H1 (cell line): Measurements from ENCODE around the gene AP1S3. TPM values are rescaled to one million over a fixed set of nuclear protein-coding genes. Genes with fewer than 3 reads are reported as not detected.

Experiments
- CTCF ChIA-PET: fragments of 300-600 bp; sonication (Branson Sonifier 250); formaldehyde crosslinking; loops from one replicate; lab custom pipeline; 2021; ENCODE audit not compliant: partially characterized antibody; lab: Charles Lee
- POLR2A ChIA-PET: fragments of 300-600 bp; sonication (Branson Sonifier 250); formaldehyde crosslinking; loops from one replicate; lab custom pipeline; 2021; ENCODE audit warnings: inconsistent platforms; ENCODE audit not compliant: partially characterized antibody; lab: Charles Lee
- DNase-seq, 2 experiments: peaks; one replicate each; pipeline versions ENCODE4 v3.0.0 to v3.0.0-alpha.2; 2010 to 2022; ENCODE audit warnings: low spot score in 2 of 2, low read depth in 1 of 2, mixed read lengths in 1 of 2
- FAIRE-seq: peaks from 2 replicates; lab custom pipeline; 2011; peaks lifted over from hg19 to GRCh38; lab: Jason Lieb, UNC
- H2AFZ ChIP-seq: 2 replicates; pipeline ENCODE4 v1.8.1; 2012; ENCODE audit warnings: low read length, inconsistent platforms
- H2AK5ac ChIP-seq: 2 replicates; pipeline ENCODE4 v1.6.1; 2013; ENCODE audit warnings: low read depth, low read length
- H2BK120ac ChIP-seq: replicated peaks from 2 replicates; pipeline ENCODE3; 2013; ENCODE audit warnings: low read depth, low read length, inconsistent platforms
- H2BK12ac ChIP-seq: 2 replicates; pipeline ENCODE4 v1.6.1; 2013; ENCODE audit warnings: low read depth, low read length
- H2BK15ac ChIP-seq: 2 replicates; pipeline ENCODE4 v1.6.1; 2013; ENCODE audit warnings: low read length
- H2BK20ac ChIP-seq: 2 replicates; pipeline ENCODE4 v1.6.1; 2013; ENCODE audit warnings: low read length
- H2BK5ac ChIP-seq: 2 replicates; pipeline ENCODE4 v1.6.1; 2013; ENCODE audit warnings: low read depth, low read length
- H3K14ac ChIP-seq: 2 replicates; pipeline ENCODE4 v1.6.1; 2013; ENCODE audit warnings: inconsistent platforms; ENCODE audit not compliant: insufficient read length
- H3K18ac ChIP-seq: 2 replicates; pipeline ENCODE4 v1.6.1; 2013; ENCODE audit warnings: low read length; ENCODE audit errors: extremely low read depth
- H3K23ac ChIP-seq: 2 replicates; pipeline ENCODE4 v1.6.1; 2013; ENCODE audit warnings: inconsistent platforms; ENCODE audit not compliant: insufficient read length
- H3K23me2 ChIP-seq: 2 replicates; pipeline ENCODE4 v1.6.1; 2013; ENCODE audit warnings: low read depth, low read length
- H3K27ac ChIP-seq: 2 replicates; pipeline ENCODE4 v1.6.1; 2011; ENCODE audit warnings: low read depth, low read length, inconsistent platforms
- H3K27me3 ChIP-seq, 4 experiments: replicated peaks in 1 of 4; 1 replicate in 1 of 4; 2 replicates in 3 of 4; pipeline versions ENCODE4 v1.6.1 to v1.8.1; 2011 to 2013; ENCODE audit warnings: low read length in 3 of 4, mild to moderate bottlenecking in 3 of 4, inconsistent platforms in 2 of 4, mixed read lengths in 2 of 4, moderate library complexity in 1 of 4; ENCODE audit not compliant: control insufficient read depth in 3 of 4, insufficient read depth in 3 of 4; ENCODE audit errors: extremely low read depth in 1 of 4
- H3K36me3 ChIP-seq, 4 experiments: 2 replicates each; pipeline versions ENCODE4 v1.6.1 to v1.8.1; 2011 to 2013; ENCODE audit warnings: mild to moderate bottlenecking in 4 of 4, low read length in 3 of 4, moderate library complexity in 2 of 4, control low read depth in 1 of 4, inconsistent platforms in 1 of 4; ENCODE audit not compliant: insufficient read depth in 4 of 4, control insufficient read depth in 2 of 4
- H3K4ac ChIP-seq: replicated peaks from 2 replicates; pipeline ENCODE3; 2013; ENCODE audit warnings: low read length, low read depth, mixed read lengths, inconsistent platforms; ENCODE audit not compliant: insufficient read length
- H3K4me1 ChIP-seq, 4 experiments: replicated peaks in 1 of 4; 1 replicate in 1 of 4; 2 replicates in 3 of 4; pipeline versions ENCODE4 v1.6.1 to v1.8.1; 2011 to 2013; ENCODE audit warnings: low read length in 3 of 4, inconsistent platforms in 2 of 4, mixed read lengths in 1 of 4; ENCODE audit not compliant: insufficient read depth in 4 of 4, control insufficient read depth in 3 of 4
- H3K4me2 ChIP-seq, 2 experiments: 2 replicates each; pipeline versions ENCODE4 v1.6.1 to v1.8.1; 2011 to 2013; ENCODE audit warnings: low read depth in 2 of 2, low read length in 2 of 2, control low read depth in 1 of 2, inconsistent platforms in 1 of 2, mild to moderate bottlenecking in 1 of 2; ENCODE audit not compliant: insufficient read depth in 1 of 2
- H3K4me3 ChIP-seq, 4 experiments: fragments of 200-600, 300-600 bp in 1 of 4; sonication (generic), shearing (Covaris generic), sonication (Bioruptor Twin) in 1 of 4; 2 replicates each; pipeline versions ENCODE4 v1.5.1 to v1.8.1; 2011 to 2016; ENCODE audit warnings: low read length in 4 of 4, low read depth in 3 of 4, control low read depth in 2 of 4, inconsistent platforms in 2 of 4, mild to moderate bottlenecking in 2 of 4, mixed read lengths in 1 of 4, moderate library complexity in 1 of 4; ENCODE audit not compliant: insufficient read depth in 2 of 4; ENCODE audit errors: extremely low read depth in 1 of 4
- H3K56ac ChIP-seq: replicated peaks from 2 replicates; pipeline ENCODE3; 2013; ENCODE audit warnings: low read depth, mild to moderate bottlenecking, mixed read lengths, low read length, inconsistent platforms; ENCODE audit not compliant: insufficient read length
- H3K79me1 ChIP-seq: 2 replicates; pipeline ENCODE4 v1.6.1; 2013; ENCODE audit warnings: low read depth, low read length, control low read depth
- H3K79me2 ChIP-seq, 2 experiments: 2 replicates each; pipeline versions ENCODE4 v1.6.1 to v1.8.1; 2012 to 2013; ENCODE audit warnings: low read length in 2 of 2, mild to moderate bottlenecking in 2 of 2, inconsistent platforms in 1 of 2; ENCODE audit not compliant: insufficient read depth in 2 of 2, control insufficient read depth in 1 of 2
- H3K9ac ChIP-seq, 4 experiments: replicated peaks in 1 of 4; 1 replicate in 1 of 4; 2 replicates in 3 of 4; pipeline versions ENCODE4 v1.6.1 to v1.8.1; 2011 to 2013; ENCODE audit warnings: low read depth in 3 of 4, low read length in 3 of 4, control low read depth in 2 of 4, mild to moderate bottlenecking in 2 of 4, moderate library complexity in 2 of 4, inconsistent platforms in 1 of 4; ENCODE audit errors: extremely low read depth in 1 of 4
- H3K9me3 ChIP-seq, 2 experiments: 2 replicates each; pipeline versions ENCODE4 v1.6.1 to v1.8.1; 2012 to 2013; ENCODE audit warnings: mild to moderate bottlenecking in 2 of 2, moderate library complexity in 2 of 2, control low read depth in 1 of 2, inconsistent platforms in 1 of 2, low read depth in 1 of 2, low read length in 1 of 2, mixed read lengths in 1 of 2; ENCODE audit not compliant: insufficient read depth in 2 of 2
- H4K20me1 ChIP-seq, 2 experiments: replicated peaks in 1 of 2; 2 replicates each; pipeline versions ENCODE3 to v1.8.1; 2011 to 2013; ENCODE audit warnings: inconsistent platforms in 2 of 2, low read length in 2 of 2, mild to moderate bottlenecking in 1 of 2; ENCODE audit not compliant: insufficient read depth in 2 of 2, control insufficient read depth in 1 of 2
- H4K5ac ChIP-seq: 2 replicates; pipeline ENCODE4 v1.6.1; 2013; ENCODE audit warnings: low read length, low read depth, mixed read lengths, inconsistent platforms; ENCODE audit not compliant: insufficient read length
- H4K8ac ChIP-seq: 2 replicates; pipeline ENCODE4 v1.8.0; 2013; ENCODE audit warnings: mild to moderate bottlenecking, moderate library complexity, low read length, inconsistent platforms; ENCODE audit not compliant: insufficient read depth; ENCODE audit errors: extremely low read depth
- H4K91ac ChIP-seq: replicated peaks from 2 replicates; pipeline ENCODE3; 2013; ENCODE audit warnings: low read length, mixed read lengths, inconsistent platforms; ENCODE audit not compliant: insufficient read length
- ASH2L ChIP-seq: fragments of 200-600, 300-600 bp; sonication (generic); IDR thresholded peaks from one replicate; pipeline ENCODE4 v1.7.1; 2017; ENCODE audit warnings: low read length
- BRCA1 ChIP-seq: IDR thresholded peaks from 2 replicates; pipeline ENCODE4 v1.6.1; 2012; ENCODE audit warnings: low read depth, low read length, improper control_type of control experiment
- CBX8 ChIP-seq: fragments of 300-800, 300-1000 bp; sonication (generic); IDR thresholded peaks from 2 replicates; pipeline ENCODE4 v1.7.1; 2016; ENCODE audit warnings: low read depth, low read length, borderline replicate concordance
- CTCF ChIP-seq, 3 experiments: IDR thresholded peaks; 1 replicate in 2 of 3; 2 replicates in 1 of 3; pipeline versions ENCODE4 v1.5.1 to v1.6.1; 2011; ENCODE audit warnings: low read length in 3 of 3, mild to moderate bottlenecking in 3 of 3, inconsistent platforms in 2 of 3, low read depth in 1 of 3, moderate library complexity in 1 of 3; ENCODE audit not compliant: insufficient read depth in 1 of 3; ENCODE audit errors: control extremely low read depth in 1 of 3
- HDAC6 ChIP-seq: IDR thresholded peaks from one replicate; pipeline ENCODE4 v1.7.1; 2012; ENCODE audit warnings: low read depth, mild to moderate bottlenecking, inconsistent platforms, low read length, moderate library complexity
- KDM4A ChIP-seq: IDR thresholded peaks from one replicate; pipeline ENCODE4 v1.7.1; 2012; ENCODE audit warnings: low read depth, mild to moderate bottlenecking, moderate library complexity, low read length, inconsistent platforms; ENCODE audit not compliant: severe bottlenecking
- POU5F1 ChIP-seq: IDR thresholded peaks from 2 replicates; pipeline ENCODE4 v1.6.1; 2011; ENCODE audit warnings: low read depth, mild to moderate bottlenecking, low read length, moderate library complexity
- RBBP5 ChIP-seq: IDR thresholded peaks from 2 replicates; pipeline ENCODE4 v1.7.1; 2012; ENCODE audit warnings: low read depth, mild to moderate bottlenecking, inconsistent platforms, low read length, moderate library complexity, borderline replicate concordance
- SP2 ChIP-seq: IDR thresholded peaks from 2 replicates; pipeline ENCODE4 v1.6.1; 2012; ENCODE audit warnings: mild to moderate bottlenecking, low read length, inconsistent platforms
- TAF7 ChIP-seq: optimal IDR thresholded peaks from 2 replicates; pipeline ENCODE3; 2011; ENCODE audit warnings: low read depth, mild to moderate bottlenecking, inconsistent platforms, low read length, moderate library complexity, borderline replicate concordance
- TCF12 ChIP-seq: IDR thresholded peaks from 2 replicates; pipeline ENCODE4 v1.6.1; 2011; ENCODE audit warnings: low read depth, mild to moderate bottlenecking, low read length
- ZNF274 ChIP-seq: IDR thresholded peaks from 2 replicates; pipeline ENCODE4 v1.7.0; 2012; ENCODE audit warnings: low read length, borderline replicate concordance; ENCODE audit errors: extremely low read depth
- WGBS, 2 experiments: shearing (Covaris generic) in 1 of 2; methylation state at CpG; one replicate each; pipeline versions ENCODE4 v1.1.6 to v1.1.7; 2013 to 2015; ENCODE audit warnings: low lambda C conversion rate in 2 of 2, mixed read lengths in 2 of 2, inconsistent platforms in 1 of 2, low coverage in 1 of 2, missing lambda C conversion rate in 1 of 2; ENCODE audit not compliant: insufficient replicate concordance in 2 of 2, insufficient coverage in 1 of 2, insufficient read length in 1 of 2; ENCODE audit errors: extremely low coverage in 1 of 2, missing lambda C conversion rate in 1 of 2; 5-methylcytosine and 5-hydroxymethylcytosine counted together
- polyA plus RNA-seq, 7 experiments: library from polyadenylated mRNA; depleted of rRNA in 3 of 7; stranded (reverse) in 5 of 7; unstranded in 2 of 7; fragments of >200 nt in 5 of 7; fragments of 200-250 nt in 2 of 7; gene quantifications; 1 replicate in 5 of 7; 2 replicates in 1 of 7; 4 replicates in 1 of 7; pipeline versions ENCODE4 v1.2.1 to v1.2.3, GENCODE V29; 2011 to 2013; ENCODE audit warnings: missing spikeins in 2 of 7, mixed read lengths in 2 of 7
- total RNA-seq: library from RNA; stranded (reverse); fragmentation: NEBNext Ultra II Directional; extraction: Animal tissue kit (Norgen Biotek cat#: 25700); gene quantifications from 2 replicates; pipeline ENCODE4 v1.2.1, GENCODE V29; 2021

Gene AP1S3
- total and polyA plus RNA-seq, 2 of the 8 experiments (the other 6 are each of a cell fraction or from before 2014, with no cell fraction given): 3.9 to 20.2 TPM

GRCh38 chr2:223826995-223827394 is 10.4 kb downstream of the AP1S3 start:
- Histone ChIP-seq H3K79me1 (0 out of 2 replicates have a peak, but pooled peaks cover under 1% of the 10 kb centered on the region), H3K4me2 (no peak overlapping the region), H4K5ac (no peak overlapping the region), H2AK5ac (no peak overlapping the region), H3K27me3 (no peaks in the 10 kb centered on the region), H2BK20ac (no peak overlapping the region), H3K36me3 (no peaks in the 10 kb centered on the region), H3K79me2 (peaks cover 0 to 27% of the 10 kb centered on the region in 2 experiments; a peak in 2 of 4 replicates), H3K23ac (no peak overlapping the region), H3K56ac (no peak overlapping the region), H2BK12ac (no peak overlapping the region), H2BK120ac (no peak overlapping the region), H3K4ac (no peak overlapping the region), H3K14ac (no peak overlapping the region), H3K9ac (no peak overlapping the region), H3K9me3 (no peaks in the 10 kb centered on the region), H4K20me1 (peaks cover 0 to 1% of the 10 kb centered on the region in 2 experiments), H2BK5ac (no peak overlapping the region), H3K4me3 (no peak overlapping the region), H3K18ac (no peak overlapping the region), H4K91ac (no peak overlapping the region), H3K27ac (no peak overlapping the region), H4K8ac (no peak overlapping the region), H3K23me2 (no peaks in the 10 kb centered on the region), H2BK15ac (no peak overlapping the region), H2AFZ (no peak overlapping the region), H3K4me1 (no peaks in the 10 kb centered on the region)
- ChIA-PET POLR2A (interaction anchor here (0.7 kb wide), 1 partner anchor 62 kb away, joined by 3 read pairs; no protein-coding TSS in a partner anchor), CTCF (interaction anchor here (0.9 to 2.4 kb wide), 2 partner anchors 10 to 66 kb away, joined by 3 to 10 read pairs; partner anchors contain the start of gene AP1S3)
- WGBS, 2 experiments: 67% methylated on average over 4 of the region's 4 CpGs; no CpG with 5 or more reads in 1 of the 2 experiments
- FAIRE-seq (no peak), DNase-seq (no peak)
- no peak for TF ChIP-seq CBX8
- TF ChIP-seq SP2: no peak
- TF ChIP-seq CTCF (IDR thresholded peaks at IDR 0.05; ENCODE audit: control extremely low read depth in 1 of 3, insufficient read depth in 1 of 3, low read depth in 1 of 3, low read length in 3 of 3): no peak
- TF ChIP-seq RBBP5: no peak
- no peak for TF ChIP-seq HDAC6
- no peak for TF ChIP-seq TCF12
- TF ChIP-seq POU5F1: no peak
- TF ChIP-seq KDM4A: no peak
- TF ChIP-seq ZNF274: no peak
- TF ChIP-seq ASH2L: no peak
- no peak for TF ChIP-seq TAF7
- no peak for TF ChIP-seq BRCA1
